K562 (cell line): ENCODE data around the gene SLC6A1. TPM values are rescaled to one million over a fixed set of nuclear protein-coding genes. Genes with fewer than 3 reads are reported as not detected.

Source experiments
- ATAC-seq: fragments of 200-7000 bp; cut with Tn5 transposase; 3 replicates; pipeline ENCODE4 v1.9.1; 2020; ENCODE audit warnings: moderate library complexity
- BruUV-seq: library from RNA; stranded (reverse); fragments of 400-500 nt; replicated peaks from 2 replicates; lab custom pipeline; 2021; lab: Mats Ljungman, UMichigan
- CTCF ChIA-PET: fragments of 300-600 bp; formaldehyde crosslinking; extraction: SDS; loops from one replicate; lab custom pipeline; 2021; ENCODE audit warnings: low intra/inter-chr PET ratio; lab: Yijun Ruan, JAX
- POLR2A ChIA-PET: fragments of 300-600, 350-650 bp; sonication (Branson Sonifier 250); formaldehyde crosslinking; extraction: SDS; loops from one replicate; lab custom pipeline; 2021; ENCODE audit warnings: antibody characterized with exemption, inconsistent platforms; lab: Yijun Ruan, JAX
- DNase-seq, 4 experiments: peaks; one replicate each; pipeline versions ENCODE4 v3.0.0 to v3.0.0-alpha.2; 2011 to 2018; ENCODE audit warnings: low spot score in 3 of 4, mixed read lengths in 3 of 4; ENCODE audit errors: extremely low read depth in 1 of 4
- FAIRE-seq: peaks from 2 replicates; lab custom pipeline; 2011; peaks lifted over from hg19 to GRCh38; lab: Jason Lieb, UNC
- H2AFZ ChIP-seq: 2 replicates; pipeline ENCODE4 v1.6.0; 2011; ENCODE audit warnings: low read depth, low read length, control low read depth, inconsistent platforms
- H3K27ac ChIP-seq: fragments of 200-600 bp; 3 replicates; pipeline ENCODE4 v1.8.0; 2011; ENCODE audit warnings: low read depth, mild to moderate bottlenecking, control low read depth, inconsistent platforms, low read length, moderate library complexity, mixed read lengths; ENCODE audit errors: extremely low read depth
- H3K27me3 ChIP-seq, 2 experiments: fragments of 300-600 bp in 1 of 2; 2 replicates in 1 of 2; 3 replicates in 1 of 2; pipeline versions ENCODE4 v1.6.0 to v1.8.0; 2011; ENCODE audit warnings: inconsistent platforms in 2 of 2, low read length in 2 of 2, mild to moderate bottlenecking in 1 of 2, mixed read lengths in 1 of 2, moderate library complexity in 1 of 2; ENCODE audit not compliant: control insufficient read depth in 2 of 2, insufficient read depth in 2 of 2
- H3K36me3 ChIP-seq: fragments of 300-600 bp; 3 replicates; pipeline ENCODE4 v1.8.0; 2011; ENCODE audit warnings: mild to moderate bottlenecking, low read length, inconsistent platforms; ENCODE audit not compliant: control insufficient read depth, insufficient read depth
- H3K4me1 ChIP-seq, 2 experiments: fragments of 200-600 bp in 1 of 2; replicated peaks in 1 of 2; 2 replicates in 1 of 2; 3 replicates in 1 of 2; pipeline versions ENCODE4 v1.5.1 to v1.8.0; 2011; ENCODE audit warnings: inconsistent platforms in 2 of 2, low read length in 2 of 2, mild to moderate bottlenecking in 1 of 2, mixed read lengths in 1 of 2, moderate library complexity in 1 of 2; ENCODE audit not compliant: control insufficient read depth in 2 of 2, insufficient read depth in 2 of 2
- H3K4me2 ChIP-seq: 2 replicates; pipeline ENCODE4 v1.6.1; 2011; ENCODE audit warnings: low read length, control low read depth, inconsistent platforms, mixed read lengths; ENCODE audit not compliant: insufficient read depth
- H3K4me3 ChIP-seq: fragments of 200-600 bp; sonication (generic), shearing (Covaris generic); 2 replicates; pipeline ENCODE4 v1.5.1; 2016; ENCODE audit warnings: control low read depth, inconsistent platforms
- H3K79me2 ChIP-seq: fragments of 200-600 bp; 3 replicates; pipeline ENCODE4 v1.8.0; 2011; ENCODE audit warnings: low read length, inconsistent platforms; ENCODE audit not compliant: control insufficient read depth, insufficient read depth
- H3K9ac ChIP-seq, 2 experiments: 2 replicates each; pipeline versions ENCODE4 v1.6.0 to v1.6.1; 2011; ENCODE audit warnings: low read depth in 2 of 2, low read length in 2 of 2, control low read depth in 1 of 2, inconsistent platforms in 1 of 2, mild to moderate bottlenecking in 1 of 2, mixed read lengths in 1 of 2; ENCODE audit not compliant: insufficient read depth in 1 of 2
- H3K9me1 ChIP-seq: one replicate; pipeline ENCODE4 v1.6.0; 2011; ENCODE audit warnings: inconsistent platforms, mild to moderate bottlenecking, low read length, moderate library complexity; ENCODE audit not compliant: control insufficient read depth, insufficient read depth
- H3K9me3 ChIP-seq: replicated peaks from 2 replicates; pipeline ENCODE4 v1.5.1; 2011; ENCODE audit warnings: low read depth, low read length, inconsistent platforms; ENCODE audit not compliant: control insufficient read depth, insufficient read depth
- H4K20me1 ChIP-seq: replicated peaks from 2 replicates; pipeline ENCODE4 v1.6.1; 2011; ENCODE audit warnings: low read length, inconsistent platforms, mixed read lengths; ENCODE audit not compliant: control insufficient read depth, insufficient read depth
- CBX3 ChIP-seq, 2 experiments: IDR thresholded peaks; 1 replicate in 1 of 2; 2 replicates in 1 of 2; pipeline ENCODE4 v1.6.1; 2012; ENCODE audit warnings: inconsistent platforms in 2 of 2, low read length in 2 of 2, borderline replicate concordance in 1 of 2, control low read depth in 1 of 2
- ELF2 ChIP-seq: fragments of 250-450 bp; sonication (Bioruptor Pico); IDR thresholded peaks from 2 replicates; pipeline ENCODE4 v1.5.0; 2021; ENCODE audit warnings: mild to moderate bottlenecking
- HNRNPL ChIP-seq: fragments of 200-400 bp; formaldehyde crosslinking; IDR thresholded peaks from 2 replicates; pipeline ENCODE4 v1.6.1; 2017; ENCODE audit warnings: low read depth, mild to moderate bottlenecking, low read length
- POLR3A ChIP-seq: IDR thresholded peaks from 2 replicates; pipeline ENCODE4 v1.6.1; 2011; ENCODE audit warnings: borderline replicate concordance, mild to moderate bottlenecking, moderate library complexity; ENCODE audit not compliant: insufficient read length, insufficient read depth; ENCODE audit errors: extremely low read depth
- ZNF551 ChIP-seq: fragments of 250-450 bp; sonication (Bioruptor Pico); IDR thresholded peaks from 2 replicates; pipeline ENCODE4 v1.5.0; 2021; ENCODE audit warnings: mild to moderate bottlenecking, moderate library complexity
- WGBS: fragments of 100-300 bp; shearing (Covaris generic); methylation state at CpG from one replicate; pipeline ENCODE4 v1.1.6; 2016; ENCODE audit warnings: low coverage, mixed read lengths; ENCODE audit not compliant: insufficient coverage; ENCODE audit errors: missing lambda C conversion rate; 5-methylcytosine and 5-hydroxymethylcytosine counted together
- in situ Hi-C: fragments of 300-500 bp; cut with MboI; formaldehyde crosslinking; loops from 4 replicates; pipeline ENCODE4 v1.15.0; 2018; ENCODE audit warnings: inconsistent platforms, mixed read lengths
- intact Hi-C: fragments of 100-400 bp; cut with micrococcal nuclease; formaldehyde crosslinking; loops from 2 replicates; pipeline ENCODE4 v1.14.2; 2022
- polyA plus RNA-seq, 8 experiments: library from polyadenylated mRNA; depleted of rRNA in 4 of 8; stranded (reverse) in 5 of 8; unstranded in 3 of 8; fragments of >200 nt; fragmentation: Nextera tagmentation in 2 of 8; fragmentation: Illumina TruSeq in 1 of 8; extraction: Ambion mirVana in 2 of 8; extraction: Trizol in 1 of 8; gene quantifications; 2 replicates each; pipeline versions ENCODE4 v1.2.1 to v1.2.3, GENCODE V29; 2011 to 2014; ENCODE audit warnings: inconsistent platforms in 1 of 8, missing spikeins in 1 of 8
- total RNA-seq, 7 experiments: library from RNA; depleted of rRNA in 6 of 7; stranded (reverse); fragments of >200 nt in 6 of 7; fragmentation: Illumina TruSeq in 2 of 7; extraction: Trizol in 2 of 7; gene quantifications; 2 replicates each; pipeline versions ENCODE4 v1.2.1 to v1.2.3, GENCODE V29; 2011 to 2021; ENCODE audit warnings: low replicate concordance in 1 of 7
- TF ChIP-seq, protein P1 (sequence below): fragments of 450-650 bp; formaldehyde crosslinking; IDR thresholded peaks from 2 replicates; pipeline ENCODE4 v1.4.0; 2020; ENCODE audit warnings: mild to moderate bottlenecking, moderate library complexity

SLC6A1 gene
- total and polyA plus RNA-seq, 9 of the 15 experiments (the other 6 are each of a cell fraction or from before 2014, with no cell fraction given): not detected

DNA sequence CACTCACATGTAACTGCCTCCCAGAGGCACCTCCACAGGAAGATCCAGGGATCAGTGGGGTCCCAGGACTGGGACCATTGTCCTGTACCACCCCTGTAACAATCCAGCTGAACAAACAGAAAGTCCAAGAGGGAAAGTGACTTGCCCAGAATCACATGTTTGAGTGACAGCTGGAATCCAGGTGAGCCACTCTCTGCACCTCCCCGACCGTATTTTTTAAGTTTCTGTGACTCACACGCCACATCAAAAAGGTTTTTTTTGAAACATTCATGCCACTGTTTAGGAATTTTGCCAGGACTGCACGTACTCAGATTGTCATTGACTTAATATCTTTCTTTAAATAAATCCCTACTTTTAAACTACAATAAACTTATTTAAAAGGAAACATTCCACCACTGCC lies 9.8 kb upstream of the SLC6A1 start:
- FAIRE-seq (no peak), DNase-seq (no peak), ATAC-seq (no peak)
- 0% methylated on average over 4 of the region's 4 CpGs for WGBS
- Histone ChIP-seq H3K27ac (no peak overlapping the region), H2AFZ (no peak overlapping the region), H3K9me1 (no peaks in the 10 kb centered on the region), H3K36me3 (no peaks in the 10 kb centered on the region), H3K4me1 (no peaks in the 10 kb centered on the region), H3K27me3 (peaks cover 0 to 11% of the 10 kb centered on the region in 2 experiments; a peak in 1 of 5 replicates), H3K9ac (no peak overlapping the region), H3K9me3 (no peaks in the 10 kb centered on the region), H3K4me3 (no peak overlapping the region), H4K20me1 (peaks cover 3% of the 10 kb centered on the region; the same call in 1 of the 2 replicates), H3K79me2 (no peaks in the 10 kb centered on the region), H3K4me2 (no peak overlapping the region)
- in situ Hi-C loops: no loop called here
- no peak for TF ChIP-seq HNRNPL
- TF ChIP-seq ZNF551 (CRISPR knock-in tag): no peak
- no peak for TF ChIP-seq POLR3A
- TF ChIP-seq ELF2: no peak
- TF ChIP-seq, protein P1, sequence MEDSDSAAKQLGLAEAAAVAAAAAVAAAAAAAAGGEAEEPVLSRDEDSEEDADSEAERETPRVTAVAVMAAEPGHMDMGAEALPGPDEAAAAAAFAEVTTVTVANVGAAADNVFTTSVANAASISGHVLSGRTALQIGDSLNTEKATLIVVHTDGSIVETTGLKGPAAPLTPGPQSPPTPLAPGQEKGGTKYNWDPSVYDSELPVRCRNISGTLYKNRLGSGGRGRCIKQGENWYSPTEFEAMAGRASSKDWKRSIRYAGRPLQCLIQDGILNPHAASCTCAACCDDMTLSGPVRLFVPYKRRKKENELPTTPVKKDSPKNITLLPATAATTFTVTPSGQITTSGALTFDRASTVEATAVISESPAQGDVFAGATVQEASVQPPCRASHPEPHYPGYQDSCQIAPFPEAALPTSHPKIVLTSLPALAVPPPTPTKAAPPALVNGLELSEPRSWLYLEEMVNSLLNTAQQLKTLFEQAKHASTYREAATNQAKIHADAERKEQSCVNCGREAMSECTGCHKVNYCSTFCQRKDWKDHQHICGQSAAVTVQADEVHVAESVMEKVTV (CRISPR knock-in tag): no peak
- no peak for TF ChIP-seq CBX3 (IDR thresholded peaks at IDR 0.05; ENCODE audit: borderline replicate concordance in 1 of 2, low read length in 2 of 2)
- intact Hi-C loops: loop anchor here (10.0 kb wide), 1 partner anchor 228 kb away; no protein-coding TSS in a partner anchor
- BruUV-seq: no TSS peak
- ChIA-PET CTCF (no interaction called here), POLR2A (no interaction called here)
